ENCODE data around the gene MCAM.

The MCAM gene

GRCh38 chr11:119316729-119317591, at the start of gene MCAM:
Gene MCAM (minus strand): TSS chr11:119317130. CDS start chr11:119317101, 29 bp downstream.
- no peak for DNase-seq

- no peak for DNase-seq
Measured at GRCh38 chr11:119365071-119365591, 48.2 kb upstream of the MCAM start.

GRCh38 chr11:119363851-119364590, 47.1 kb upstream of the MCAM start:
- DNase-seq, result peak; percentile 60

- DNase-seq, result no peak
Measured at GRCh38 chr11:119363081-119363850, 46.3 kb upstream of the MCAM start.

- no peak for DNase-seq
Measured at GRCh38 chr11:119362741-119363080, 45.8 kb upstream of the MCAM start.

GRCh38 chr11:119361941-119362725, 45.2 kb upstream of the MCAM start:
- no peak for DNase-seq

- peak; percentile 33 for DNase-seq
Measured at GRCh38 chr11:119361056-119361787, 44.3 kb upstream of the MCAM start.

GRCh38 chr11:119359365-119360214, 42.7 kb upstream of the MCAM start:
- no peak for DNase-seq

GRCh38 chr11:119357074-119357473, 40.1 kb upstream of the MCAM start:
- DNase-seq, result no peak

- DNase-seq, result peak; percentile 68
Measured at GRCh38 chr11:119356349-119357031, 39.6 kb upstream of the MCAM start.

- DNase-seq, result no peak
Measured at GRCh38 chr11:119355091-119355843, 38.3 kb upstream of the MCAM start.

- no peak for DNase-seq
Measured at GRCh38 chr11:119352857-119353260, 35.9 kb upstream of the MCAM start.

- no peak for DNase-seq
Measured at GRCh38 chr11:119351232-119351631, 34.3 kb upstream of the MCAM start.

GRCh38 chr11:119350302-119350701, 33.4 kb upstream of the MCAM start:
- no peak for DNase-seq

- no peak for DNase-seq
Measured at GRCh38 chr11:119347940-119348605, 31.1 kb upstream of the MCAM start.

- no peak for DNase-seq
Measured at GRCh38 chr11:119347242-119347641, 30.3 kb upstream of the MCAM start.

GRCh38 chr11:119346605-119347004, 29.7 kb upstream of the MCAM start, which contains the start of gene MFRP:
Gene MFRP (minus strand): TSS chr11:119346705. CDS start chr11:119346513, 192 bp downstream.
- DNase-seq, result no peak

GRCh38 chr11:119345685-119346084, 28.8 kb upstream of the MCAM start:
- DNase-seq, result no peak
